Panc1 (cell line): Measurements from ENCODE around the gene VSTM2L. TPM values are rescaled to one million over a fixed set of nuclear protein-coding genes. Genes with fewer than 3 reads are reported as not detected.

ENCODE experiments used
- ATAC-seq: fragments of 200-7000 bp; cut with Tn5 transposase; 2 replicates; pipeline ENCODE4 v1.9.1; 2020; ENCODE audit warnings: mild to moderate bottlenecking, moderate library complexity
- BruUV-seq: library from RNA; stranded (reverse); fragments of 400-500 nt; replicated peaks from 2 replicates; lab custom pipeline; 2021; lab: Mats Ljungman, UMichigan
- CTCF ChIA-PET: fragments of 300-600 bp; sonication (Branson Sonifier 250); formaldehyde crosslinking; loops from one replicate; lab custom pipeline; 2022; ENCODE audit warnings: antibody characterized with exemption; lab: Charles Lee
- POLR2A ChIA-PET: fragments of 300-600 bp; sonication (Branson Sonifier 250); formaldehyde crosslinking; loops from one replicate; lab custom pipeline; 2022; ENCODE audit warnings: antibody characterized with exemption; lab: Charles Lee
- DNase-seq: peaks from one replicate; pipeline ENCODE4 v3.0.0-alpha.2; 2010; ENCODE audit warnings: low read depth, low spot score
- H3K27ac ChIP-seq: 2 replicates; pipeline ENCODE4 v1.5.1; 2011; ENCODE audit warnings: mild to moderate bottlenecking, low read length, inconsistent platforms
- H3K27me3 ChIP-seq: fragments of 200-500 bp; sonication (Bioruptor generic); 2 replicates; pipeline ENCODE4 v1.6.0; 2014; ENCODE audit warnings: low read length, inconsistent platforms; ENCODE audit not compliant: control insufficient read depth, insufficient read depth
- H3K36me3 ChIP-seq: fragments of 200-500 bp; sonication (Bioruptor generic); 2 replicates; pipeline ENCODE4 v1.5.1; 2014; ENCODE audit warnings: inconsistent platforms, mild to moderate bottlenecking, low read length, moderate library complexity; ENCODE audit not compliant: control insufficient read depth, insufficient read depth
- H3K4me1 ChIP-seq: 2 replicates; pipeline ENCODE4 v1.5.1; 2011; ENCODE audit warnings: inconsistent platforms, mild to moderate bottlenecking, low read length, moderate library complexity; ENCODE audit not compliant: control insufficient read depth, insufficient read depth
- H3K4me3 ChIP-seq, 2 experiments: 2 replicates each; pipeline ENCODE4 v1.5.1; 2011 to 2012; ENCODE audit warnings: low read depth in 2 of 2, low read length in 2 of 2, mild to moderate bottlenecking in 2 of 2, inconsistent platforms in 1 of 2, moderate library complexity in 1 of 2
- H3K9me3 ChIP-seq: fragments of 200-500 bp; sonication (Bioruptor generic); 2 replicates; pipeline ENCODE4 v1.5.1; 2014; ENCODE audit warnings: low read depth, mild to moderate bottlenecking, inconsistent platforms, low read length, moderate library complexity; ENCODE audit not compliant: control insufficient read depth, insufficient read depth
- POLR2AphosphoS5 ChIP-seq: IDR thresholded peaks from 2 replicates; pipeline ENCODE4 v1.6.1; 2012; ENCODE audit warnings: mild to moderate bottlenecking, low read depth, low read length, moderate library complexity
- SIN3A ChIP-seq: IDR thresholded peaks from 2 replicates; pipeline ENCODE4 v1.6.1; 2012; ENCODE audit warnings: low read depth, mild to moderate bottlenecking, low read length, moderate library complexity, borderline replicate concordance; ENCODE audit not compliant: insufficient read depth
- TCF7L2 ChIP-seq: IDR thresholded peaks from 2 replicates; pipeline ENCODE4 v1.6.1; 2011; ENCODE audit warnings: mild to moderate bottlenecking, low read depth, low read length, inconsistent platforms
- in situ Hi-C: cut with HindIII; loops from 2 replicates; pipeline ENCODE4 v1.10.0; 2016; ENCODE audit warnings: low sequenced_read_pairs, low pct_unique_long_range_greater_than_20kb
- intact Hi-C: fragments of 100-400 bp; cut with micrococcal nuclease; formaldehyde crosslinking; loops from one replicate; pipeline ENCODE4 v1.10.0; 2022; ENCODE audit not compliant: unreplicated experiment
- total RNA-seq: library from RNA; stranded (reverse); gene quantifications from one replicate; pipeline ENCODE4 v1.2.1, GENCODE V29; 2021; ENCODE audit not compliant: unreplicated experiment
- TF ChIP-seq, protein P1 (sequence below): fragments of 450-650 bp; IDR thresholded peaks from 2 replicates; pipeline ENCODE4 v1.5.1; 2017; ENCODE audit warnings: mild to moderate bottlenecking
- TF ChIP-seq, protein P2 (sequence below), 2 experiments: IDR thresholded peaks; 2 replicates each; pipeline ENCODE4 v1.6.1; 2011 to 2012; ENCODE audit warnings: low read depth in 2 of 2, control low read depth in 1 of 2, low read length in 1 of 2, mild to moderate bottlenecking in 1 of 2, moderate library complexity in 1 of 2; ENCODE audit not compliant: insufficient read depth in 1 of 2

VSTM2L gene
- total RNA-seq, 1 experiment from 2014 or later: 16.0 TPM

GRCh38 chr20:37980383-37980782, 77.5 kb downstream of the VSTM2L start:
- no peak overlapping the region for H3K4me3 ChIP-seq
- no peaks in the 10 kb centered on the region for H3K9me3 ChIP-seq
- H3K27me3 ChIP-seq: no peaks in the 10 kb centered on the region
- no peaks in the 10 kb centered on the region for H3K36me3 ChIP-seq
- BruUV-seq: no TSS peak
- in situ Hi-C loops: no loop called here
- no peak overlapping the region for H3K27ac ChIP-seq
- ATAC-seq (no peak), DNase-seq (no peak)
- CTCF ChIA-PET: interaction anchor here (0.7 kb wide), 1 partner anchor 455 kb away, joined by 6 read pairs; the partner anchor contains the start of gene SNHG17
- intact Hi-C loops: no loop called here
- TF ChIP-seq, protein P1, sequence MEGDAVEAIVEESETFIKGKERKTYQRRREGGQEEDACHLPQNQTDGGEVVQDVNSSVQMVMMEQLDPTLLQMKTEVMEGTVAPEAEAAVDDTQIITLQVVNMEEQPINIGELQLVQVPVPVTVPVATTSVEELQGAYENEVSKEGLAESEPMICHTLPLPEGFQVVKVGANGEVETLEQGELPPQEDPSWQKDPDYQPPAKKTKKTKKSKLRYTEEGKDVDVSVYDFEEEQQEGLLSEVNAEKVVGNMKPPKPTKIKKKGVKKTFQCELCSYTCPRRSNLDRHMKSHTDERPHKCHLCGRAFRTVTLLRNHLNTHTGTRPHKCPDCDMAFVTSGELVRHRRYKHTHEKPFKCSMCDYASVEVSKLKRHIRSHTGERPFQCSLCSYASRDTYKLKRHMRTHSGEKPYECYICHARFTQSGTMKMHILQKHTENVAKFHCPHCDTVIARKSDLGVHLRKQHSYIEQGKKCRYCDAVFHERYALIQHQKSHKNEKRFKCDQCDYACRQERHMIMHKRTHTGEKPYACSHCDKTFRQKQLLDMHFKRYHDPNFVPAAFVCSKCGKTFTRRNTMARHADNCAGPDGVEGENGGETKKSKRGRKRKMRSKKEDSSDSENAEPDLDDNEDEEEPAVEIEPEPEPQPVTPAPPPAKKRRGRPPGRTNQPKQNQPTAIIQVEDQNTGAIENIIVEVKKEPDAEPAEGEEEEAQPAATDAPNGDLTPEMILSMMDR: no peak
- TF ChIP-seq SIN3A (no peak), TCF7L2 (no peak), POLR2AphosphoS5 (no peak)
- POLR2A ChIA-PET: no interaction called here
- no peaks in the 10 kb centered on the region for H3K4me1 ChIP-seq

DNA sequence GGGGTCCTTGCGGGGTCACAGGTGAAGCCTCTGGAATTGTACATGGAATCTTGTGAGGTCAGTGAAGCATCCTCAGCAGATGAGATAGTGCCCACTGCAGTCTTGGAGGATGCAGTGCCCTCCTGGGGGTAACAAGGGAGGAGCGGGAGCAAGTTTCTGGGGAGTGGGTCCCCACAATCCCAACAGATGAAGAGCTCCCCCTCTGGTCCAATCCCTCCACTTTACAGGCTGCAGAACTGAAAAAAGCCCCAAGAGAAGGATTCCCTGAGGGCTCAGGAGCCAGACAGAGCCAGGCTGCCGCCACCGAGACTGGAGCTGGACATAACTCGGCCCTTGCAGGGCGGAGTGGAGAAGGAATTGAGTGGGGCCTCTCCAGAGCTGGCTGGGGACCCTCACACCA, 77.9 kb downstream of the VSTM2L start:
- in situ Hi-C loops (no loop called here), intact Hi-C loops (no loop called here)
- CTCF ChIA-PET: no interaction called here
- no peak overlapping the region for H3K4me3 ChIP-seq
- ATAC-seq: no peak
- no peaks in the 10 kb centered on the region for H3K36me3 ChIP-seq
- no peaks in the 10 kb centered on the region for H3K4me1 ChIP-seq
- TF ChIP-seq SIN3A (no peak), POLR2AphosphoS5 (no peak), TCF7L2 (no peak)
- TF ChIP-seq, protein P2, sequence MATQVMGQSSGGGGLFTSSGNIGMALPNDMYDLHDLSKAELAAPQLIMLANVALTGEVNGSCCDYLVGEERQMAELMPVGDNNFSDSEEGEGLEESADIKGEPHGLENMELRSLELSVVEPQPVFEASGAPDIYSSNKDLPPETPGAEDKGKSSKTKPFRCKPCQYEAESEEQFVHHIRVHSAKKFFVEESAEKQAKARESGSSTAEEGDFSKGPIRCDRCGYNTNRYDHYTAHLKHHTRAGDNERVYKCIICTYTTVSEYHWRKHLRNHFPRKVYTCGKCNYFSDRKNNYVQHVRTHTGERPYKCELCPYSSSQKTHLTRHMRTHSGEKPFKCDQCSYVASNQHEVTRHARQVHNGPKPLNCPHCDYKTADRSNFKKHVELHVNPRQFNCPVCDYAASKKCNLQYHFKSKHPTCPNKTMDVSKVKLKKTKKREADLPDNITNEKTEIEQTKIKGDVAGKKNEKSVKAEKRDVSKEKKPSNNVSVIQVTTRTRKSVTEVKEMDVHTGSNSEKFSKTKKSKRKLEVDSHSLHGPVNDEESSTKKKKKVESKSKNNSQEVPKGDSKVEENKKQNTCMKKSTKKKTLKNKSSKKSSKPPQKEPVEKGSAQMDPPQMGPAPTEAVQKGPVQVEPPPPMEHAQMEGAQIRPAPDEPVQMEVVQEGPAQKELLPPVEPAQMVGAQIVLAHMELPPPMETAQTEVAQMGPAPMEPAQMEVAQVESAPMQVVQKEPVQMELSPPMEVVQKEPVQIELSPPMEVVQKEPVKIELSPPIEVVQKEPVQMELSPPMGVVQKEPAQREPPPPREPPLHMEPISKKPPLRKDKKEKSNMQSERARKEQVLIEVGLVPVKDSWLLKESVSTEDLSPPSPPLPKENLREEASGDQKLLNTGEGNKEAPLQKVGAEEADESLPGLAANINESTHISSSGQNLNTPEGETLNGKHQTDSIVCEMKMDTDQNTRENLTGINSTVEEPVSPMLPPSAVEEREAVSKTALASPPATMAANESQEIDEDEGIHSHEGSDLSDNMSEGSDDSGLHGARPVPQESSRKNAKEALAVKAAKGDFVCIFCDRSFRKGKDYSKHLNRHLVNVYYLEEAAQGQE (IDR thresholded peaks at IDR 0.05; ENCODE audit: insufficient read depth in 1 of 2, low read depth in 2 of 2, low read length in 1 of 2): no peak
- TF ChIP-seq, protein P1: no peak
- DNase-seq: no peak
- H3K27me3 ChIP-seq: no peaks in the 10 kb centered on the region
- POLR2A ChIA-PET: interaction anchor here (0.7 kb wide), 1 partner anchor 8 kb away, joined by 5 read pairs; no protein-coding TSS in a partner anchor
- no peak overlapping the region for H3K27ac ChIP-seq
- BruUV-seq: no TSS peak
- H3K9me3 ChIP-seq: no peaks in the 10 kb centered on the region
